Suprapubic skin (tissue), 4 donors: ENCODE results near the gene TMEM178B.

Source experiments
- CTCF ChIP-seq, 2 donors: fragments of 200-600 bp in 1 of 2; fragments of 450-650 bp in 1 of 2; sonication (generic) in 1 of 2; IDR thresholded peaks; one replicate each; pipeline ENCODE4 v1.5.1; 2016 to 2019; ENCODE audit warnings: antibody characterized with exemption in 2 of 2, mild to moderate bottlenecking in 1 of 2, moderate library complexity in 1 of 2
- EP300 ChIP-seq: sonication (generic); formaldehyde crosslinking; IDR thresholded peaks from one replicate; pipeline ENCODE4 v1.6.1; 2017; ENCODE audit warnings: antibody characterized with exemption
- POLR2A ChIP-seq, 2 donors: fragments of 450-650 bp; IDR thresholded peaks; one replicate each; pipeline ENCODE4 v1.6.1; 2017; ENCODE audit warnings: antibody characterized with exemption in 2 of 2, mild to moderate bottlenecking in 2 of 2, moderate library complexity in 2 of 2
- POLR2AphosphoS5 ChIP-seq, 3 donors: sonication (generic); formaldehyde crosslinking; IDR thresholded peaks; one replicate each; pipeline ENCODE4 v1.6.1; 2017; ENCODE audit warnings: antibody characterized with exemption in 3 of 3

- TF ChIP-seq CTCF (IDR thresholded peaks at IDR 0.05): no peak
- no peak for TF ChIP-seq POLR2A (IDR thresholded peaks at IDR 0.05)
- no peak for TF ChIP-seq EP300
- no peak for TF ChIP-seq POLR2AphosphoS5 (IDR thresholded peaks at IDR 0.05)
Measured at GRCh38 chr7:141302617-141303016, 228.8 kb downstream of the TMEM178B start.
